GM19328 (cell line): Measurements from ENCODE around the gene PLEKHM3.

ENCODE experiments used
- ATAC-seq: cut with Tn5 transposase; IDR thresholded peaks from one replicate; pipeline ENCODE4 v1.9.1; 2021; ENCODE audit warnings: mild to moderate bottlenecking, moderate library complexity; ENCODE audit not compliant: unreplicated experiment

PLEKHM3 gene, protein sequence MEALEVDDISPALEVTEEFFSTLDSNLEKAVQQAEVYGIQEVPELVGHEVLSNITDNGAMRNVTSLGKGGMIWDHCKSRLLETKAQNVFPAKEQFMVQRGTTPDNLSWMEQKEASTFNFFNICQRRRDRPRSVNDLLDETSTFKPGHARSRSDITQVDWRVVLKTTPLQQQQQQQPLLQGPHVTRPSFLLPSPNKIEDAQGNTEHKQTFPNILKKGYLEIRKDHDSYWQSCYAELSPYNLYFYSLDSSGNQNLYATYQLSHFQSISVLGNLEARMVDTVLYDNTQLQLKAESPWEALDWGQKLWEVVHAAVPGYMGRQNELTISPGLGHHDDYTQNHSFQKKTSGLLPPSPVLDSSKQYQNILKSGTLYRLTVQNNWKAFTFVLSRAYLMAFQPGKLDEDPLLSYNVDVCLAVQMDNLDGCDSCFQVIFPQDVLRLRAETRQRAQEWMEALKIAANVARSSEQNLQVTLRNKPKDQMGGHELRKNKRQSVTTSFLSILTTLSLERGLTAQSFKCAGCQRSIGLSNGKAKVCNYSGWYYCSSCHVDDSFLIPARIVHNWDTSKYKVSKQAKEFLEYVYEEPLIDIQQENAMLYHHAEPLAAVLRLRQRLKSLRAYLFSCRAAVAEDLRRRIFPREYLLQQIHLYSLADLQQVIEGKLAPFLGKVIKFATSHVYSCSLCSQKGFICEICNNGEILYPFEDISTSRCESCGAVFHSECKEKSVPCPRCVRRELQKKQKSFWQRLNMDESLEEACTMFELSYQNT

DNA sequence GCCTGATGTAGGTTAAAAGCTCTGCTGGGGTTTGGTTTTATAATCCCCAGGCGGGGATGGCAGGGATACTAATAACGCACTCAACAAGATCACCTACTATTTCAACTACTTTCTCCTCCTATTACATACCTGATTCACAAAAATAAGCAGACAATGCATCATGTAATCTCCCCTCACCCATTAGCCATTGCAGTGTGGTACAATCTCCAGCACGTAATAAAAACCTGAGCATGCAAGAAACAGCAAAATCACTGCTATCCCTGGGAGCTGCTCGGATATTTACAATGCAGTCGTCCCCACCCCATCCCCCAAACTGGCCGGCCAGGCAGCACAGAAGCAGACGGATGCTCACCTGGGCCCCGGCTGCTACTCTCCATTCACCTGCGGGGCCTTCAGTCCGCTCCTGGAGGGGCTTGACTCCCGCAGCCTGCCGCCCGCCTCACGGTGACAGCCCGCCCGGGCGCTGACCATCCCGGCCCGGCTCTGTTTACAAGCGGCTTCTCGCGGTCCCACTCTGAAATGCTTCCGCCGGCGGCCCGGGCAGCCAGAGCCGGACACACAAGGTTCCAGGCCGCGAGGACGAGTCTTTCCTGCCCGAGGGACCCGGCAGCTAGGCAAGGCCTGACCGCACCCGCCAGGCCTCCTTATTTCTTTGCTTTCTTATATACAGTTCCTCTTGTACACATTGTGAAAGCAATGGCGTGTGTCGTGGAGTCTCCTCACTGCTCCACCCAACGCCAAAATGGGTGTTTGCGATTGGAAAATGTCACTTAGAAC is at the start of gene PLEKHM3:
TSS of gene PLEKHM3 (minus strand) at position 491 of the 777 bp plus-strand sequence. CDS start 23,888 bp downstream, outside the sequence.
- ATAC-seq, result peak; percentile 93

GRCh38 chr2:208074610-208075356 is 49.5 kb upstream of the PLEKHM3 start:
- ATAC-seq, result no peak

- peak; percentile 66 for ATAC-seq
Measured at GRCh38 chr2:208072250-208072892, 47.0 kb upstream of the PLEKHM3 start.

GRCh38 chr2:208069186-208069585 is 43.9 kb upstream of the PLEKHM3 start:
- no peak for ATAC-seq

GRCh38 chr2:208066016-208066415 is 40.7 kb upstream of the PLEKHM3 start:
- no peak for ATAC-seq

DNA sequence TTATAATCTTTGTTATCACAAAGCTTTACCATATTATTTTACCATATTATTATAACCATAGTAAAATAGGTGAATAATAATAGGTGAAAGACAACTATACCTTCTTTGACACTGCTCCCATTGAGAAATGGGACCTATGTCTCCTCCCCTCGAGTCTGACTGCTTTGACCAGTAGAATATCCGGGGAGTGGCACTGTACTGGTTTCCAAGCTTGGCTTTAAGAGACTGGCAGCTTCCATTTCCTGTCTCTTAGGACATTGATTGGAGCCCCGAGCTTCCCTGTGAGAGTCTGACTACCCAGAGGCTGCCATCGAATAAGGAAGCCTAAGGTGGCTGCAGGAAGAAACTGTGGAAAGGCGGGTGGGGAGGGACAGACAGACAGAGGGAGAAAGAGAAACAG is 40.1 kb upstream of the PLEKHM3 start:
- ATAC-seq, result no peak

DNA sequence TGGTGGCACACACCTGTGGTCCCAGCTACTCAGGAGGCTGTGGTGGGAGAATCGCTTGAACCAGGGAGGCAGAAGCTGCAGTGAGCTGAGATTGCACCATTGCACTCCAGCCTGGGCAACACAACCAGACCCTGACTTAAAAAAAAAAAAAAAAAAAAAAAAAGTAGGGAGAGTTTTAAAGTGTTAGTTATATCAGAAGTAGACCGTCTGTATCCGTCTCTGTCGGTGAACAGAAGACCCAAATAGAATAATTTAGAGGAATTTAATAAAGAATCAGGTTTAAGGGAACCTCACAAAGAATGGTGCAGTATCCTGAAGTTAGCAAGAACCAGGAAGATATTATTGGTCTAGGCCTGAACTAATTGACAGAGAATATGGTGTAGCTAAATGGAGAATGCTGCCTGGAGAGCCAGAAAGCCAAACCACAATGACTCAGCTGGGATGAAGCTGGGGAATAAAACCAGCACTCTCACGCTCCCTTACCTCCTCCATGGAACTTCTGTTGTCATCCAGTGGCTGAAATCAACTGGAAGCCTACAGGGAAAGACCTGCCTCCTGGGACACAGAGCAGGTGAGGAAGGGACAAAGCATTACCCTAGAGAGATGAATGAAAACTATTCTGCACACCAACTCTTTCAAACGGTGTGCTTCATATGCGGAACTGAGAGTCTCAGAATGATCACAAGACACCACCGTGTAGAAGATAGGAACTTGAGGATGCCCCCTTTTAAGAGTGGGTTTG is 39.1 kb upstream of the PLEKHM3 start:
- peak; percentile 90 for ATAC-seq

DNA sequence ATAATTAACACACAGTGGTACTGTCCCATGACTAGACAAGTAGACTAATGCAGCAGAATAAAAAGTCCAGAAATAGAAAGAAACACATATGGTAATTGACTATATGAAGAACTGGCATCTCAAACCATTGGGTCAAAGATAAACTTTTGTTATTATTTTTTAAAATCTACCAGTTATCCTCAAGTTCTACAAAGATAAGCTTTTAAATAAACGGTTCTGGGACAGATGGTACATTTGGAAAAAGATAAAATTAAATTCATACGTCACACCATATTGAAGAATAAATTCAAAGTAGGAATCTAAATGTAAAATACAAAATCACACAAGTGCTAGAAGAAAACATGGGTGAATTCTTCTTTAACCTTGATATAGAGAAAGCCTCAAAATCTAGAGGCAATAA is 37.6 kb upstream of the PLEKHM3 start:
- ATAC-seq, result no peak

DNA sequence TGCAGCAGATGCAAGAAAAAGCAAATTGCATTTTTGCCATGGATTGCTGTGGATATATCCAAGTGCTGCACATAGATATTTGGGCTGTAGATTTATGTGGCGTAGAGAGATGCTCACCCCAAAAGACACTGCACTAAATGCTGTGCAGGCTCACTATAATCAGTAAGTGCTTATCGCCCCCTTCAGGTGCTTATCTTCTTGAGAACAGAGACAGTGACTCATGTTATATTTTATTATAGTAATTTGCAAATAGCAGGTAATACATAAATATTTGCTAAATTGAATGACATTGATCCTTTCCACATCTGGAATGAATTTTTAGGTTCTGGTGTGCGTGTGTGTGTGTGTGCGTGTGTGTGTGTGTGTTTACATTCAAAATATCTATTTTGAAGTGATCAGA is 36.8 kb upstream of the PLEKHM3 start:
- ATAC-seq, result no peak

GRCh38 chr2:208057108-208057507 is 31.8 kb upstream of the PLEKHM3 start:
- ATAC-seq, result no peak

DNA sequence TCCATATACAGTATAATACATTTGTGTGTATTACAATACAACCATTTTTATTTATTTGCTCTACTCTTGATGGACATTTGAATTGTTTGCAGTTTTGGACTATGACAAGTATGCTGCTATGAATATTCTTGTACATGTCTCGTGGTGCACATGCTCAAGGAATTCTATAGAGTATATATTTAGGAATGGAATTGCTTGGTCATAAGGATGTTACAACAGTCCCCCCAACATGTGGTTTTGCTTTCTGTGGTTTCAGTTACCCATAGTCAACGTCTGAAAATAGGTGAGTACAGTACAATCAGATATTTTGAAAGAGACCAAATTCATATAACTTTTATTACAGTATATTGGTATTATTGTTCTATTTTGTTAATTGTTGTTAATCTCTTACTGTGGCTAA is 24.1 kb upstream of the PLEKHM3 start:
- no peak for ATAC-seq

GRCh38 chr2:208049006-208049405 is 23.7 kb upstream of the PLEKHM3 start:
- ATAC-seq, result no peak

DNA sequence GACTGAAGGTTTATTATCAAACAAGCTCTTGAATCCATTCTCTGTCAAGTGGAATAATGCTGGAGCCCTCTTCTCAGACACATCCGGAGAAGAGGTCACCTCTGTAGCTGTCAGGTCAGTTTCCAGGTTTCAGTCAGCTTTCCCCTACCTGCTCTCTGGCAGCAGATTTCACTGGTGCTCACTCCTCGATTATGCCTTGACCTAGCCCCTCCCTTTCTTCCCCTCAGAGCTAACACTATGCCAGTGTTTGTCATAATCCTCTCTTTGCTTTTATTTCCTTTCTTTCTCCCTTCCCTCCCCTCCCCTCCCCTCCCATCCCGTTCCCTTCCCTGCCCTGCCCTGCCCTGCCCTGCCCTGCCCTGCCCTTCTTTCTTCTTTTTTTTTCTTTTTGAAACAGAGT is 22.5 kb upstream of the PLEKHM3 start:
- no peak for ATAC-seq

- no peak for ATAC-seq
Measured at GRCh38 chr2:208046686-208047085, 21.4 kb upstream of the PLEKHM3 start.

DNA sequence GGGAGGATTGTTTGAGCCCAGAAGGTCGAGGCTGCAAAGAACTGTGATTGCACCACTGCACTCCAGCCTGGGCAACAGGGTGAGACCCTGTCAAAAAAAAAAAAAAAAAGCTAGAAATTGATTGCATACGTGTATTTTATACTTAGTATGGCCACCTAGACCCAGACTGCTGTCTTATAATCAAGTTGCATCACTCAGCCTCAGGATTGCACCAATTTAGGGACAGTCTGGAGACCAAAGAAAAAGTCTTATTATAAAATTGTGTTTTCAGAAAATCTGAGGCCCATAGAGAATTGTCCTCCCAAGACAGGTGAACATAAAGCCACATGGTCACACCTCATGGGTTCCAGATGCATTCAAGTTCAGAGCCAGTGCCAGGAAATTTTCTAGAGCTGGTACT is 17.1 kb upstream of the PLEKHM3 start:
- no peak for ATAC-seq

- ATAC-seq, result no peak
Measured at GRCh38 chr2:208042041-208042440, 16.7 kb upstream of the PLEKHM3 start.

DNA sequence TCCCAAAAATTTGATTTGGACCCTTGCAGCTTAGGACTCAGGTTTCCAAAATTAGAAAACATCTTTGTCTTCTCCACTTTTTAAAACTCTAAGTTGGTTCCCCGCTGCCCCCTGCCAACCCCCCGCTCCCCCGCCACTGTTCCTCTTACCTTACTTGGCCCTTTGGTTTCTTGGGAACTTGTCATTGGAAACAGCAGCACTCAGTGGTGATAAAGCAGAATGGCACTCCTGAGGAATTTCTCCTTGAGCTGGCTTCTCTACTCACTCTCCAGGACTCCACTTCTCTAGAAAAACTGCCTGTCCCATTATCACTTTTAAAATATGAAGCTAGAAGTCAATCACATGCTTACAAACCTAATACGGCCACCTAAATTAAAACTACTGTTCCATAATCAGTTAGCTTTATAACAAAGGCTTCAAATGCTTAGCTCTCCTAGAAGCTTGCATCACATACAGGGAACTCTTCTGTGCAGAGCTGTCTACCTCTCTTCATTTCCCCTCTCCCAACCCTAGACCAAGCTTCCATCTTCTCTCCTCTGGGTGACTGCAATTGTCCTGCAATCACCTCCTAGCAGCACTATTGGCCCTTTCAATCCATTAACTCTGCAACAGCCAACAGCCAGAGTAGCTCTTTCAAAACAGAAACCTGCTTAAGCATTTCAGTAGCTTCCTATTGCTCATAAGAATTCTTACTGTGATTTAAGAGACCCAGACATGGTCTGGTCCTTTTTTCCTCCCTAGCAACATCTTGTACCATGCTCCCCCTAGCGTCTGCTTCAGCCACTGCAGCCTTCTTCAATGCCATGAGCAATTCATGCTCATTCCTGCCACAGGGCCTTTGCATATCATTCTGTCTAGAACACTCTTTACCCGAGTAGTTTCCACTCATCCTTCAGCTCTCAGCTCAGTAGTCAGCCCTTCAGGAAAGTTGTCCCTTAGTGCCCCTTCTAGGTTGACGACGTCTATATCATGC is 15.2 kb upstream of the PLEKHM3 start:
- peak; percentile 58 for ATAC-seq

DNA sequence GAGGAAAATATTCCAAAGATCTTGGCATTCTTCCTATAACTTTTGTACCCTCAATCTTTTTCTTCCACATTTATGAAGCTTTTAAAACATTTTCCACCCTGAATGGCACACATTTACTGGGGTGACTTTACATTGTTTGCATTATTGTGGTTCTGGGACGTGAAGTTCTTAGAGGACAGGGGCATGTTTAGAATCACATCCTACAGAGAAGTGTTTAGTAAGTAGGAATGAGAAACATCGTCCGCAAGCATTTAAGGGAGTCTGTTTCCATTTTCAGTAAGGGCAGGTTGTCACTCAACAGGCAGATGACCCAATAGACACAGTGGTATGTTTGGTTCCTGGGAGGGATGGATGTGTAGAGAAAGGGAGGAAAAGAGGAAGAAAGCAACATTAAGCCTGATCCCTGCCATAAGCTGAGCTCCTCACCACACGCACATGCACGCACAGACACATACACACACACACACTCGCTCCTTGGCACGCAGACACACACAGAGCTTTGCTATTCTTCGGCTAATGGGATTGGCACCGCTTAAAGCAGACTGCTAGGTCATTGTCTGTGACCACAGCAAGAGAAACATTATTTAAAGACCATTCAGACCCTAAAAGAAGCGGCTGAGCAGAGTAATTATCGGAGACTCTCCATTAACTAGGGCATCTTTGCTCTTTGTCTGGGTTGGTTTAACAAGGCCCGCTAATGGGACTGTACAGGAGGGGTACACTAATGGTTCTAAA is 14.2 kb upstream of the PLEKHM3 start:
- ATAC-seq, result no peak
